ENCODE measurements around the gene OR6V1.

GRCh38 chr7:143041346-143041745 lies 10.8 kb upstream of the OR6V1 start:
- TF ChIP-seq CTCF (IDR thresholded peaks at IDR 0.05; ENCODE audit: low read depth, low read length, poor library complexity, severe bottlenecking) (no peak), EZH2phosphoT487 (IDR thresholded peaks at IDR 0.05; ENCODE audit: borderline replicate concordance, low read length) (no peak)

Measured in DOHH2 (cell line).